CD4-positive, alpha-beta T cell treated with Interleukin-1 beta for 1 hour (primary cell): ENCODE data around the gene CTNNA2.

Experiments
- DNase-seq, 2 donors: peaks; one replicate each; pipeline ENCODE4 v3.0.0-alpha.2; 2020 to 2022

CTNNA2 gene

GRCh38 chr2:79860228-79861058 lies 347.6 kb downstream of the CTNNA2 start:
- no peak for DNase-seq

GRCh38 chr2:79861059-79861374 lies 348.2 kb downstream of the CTNNA2 start:
- DNase-seq: no peak

- DNase-seq: no peak
These were observed 349.9 kb downstream of the CTNNA2 start for GRCh38 chr2:79862756-79863155.

- no peak for DNase-seq
These were observed 359.8 kb downstream of the CTNNA2 start for GRCh38 chr2:79872656-79873055.

GRCh38 chr2:79874015-79874414 lies 361.2 kb downstream of the CTNNA2 start:
- no peak for DNase-seq

GRCh38 chr2:79876430-79876829 lies 363.6 kb downstream of the CTNNA2 start:
- DNase-seq: no peak

- no peak for DNase-seq
These were observed 369.7 kb downstream of the CTNNA2 start for GRCh38 chr2:79882548-79882947.

GRCh38 chr2:79887747-79888374 lies 375.0 kb downstream of the CTNNA2 start:
- peak in 1 of 2 donors; percentile 22 for DNase-seq

- no peak for DNase-seq
These were observed 379.3 kb downstream of the CTNNA2 start for GRCh38 chr2:79892123-79892522.

- no peak for DNase-seq
These were observed 386.3 kb downstream of the CTNNA2 start for GRCh38 chr2:79899196-79899595.

GRCh38 chr2:79901161-79901560 lies 388.3 kb downstream of the CTNNA2 start:
- DNase-seq: no peak

- no peak for DNase-seq
These were observed 390.6 kb downstream of the CTNNA2 start for GRCh38 chr2:79903222-79904000.

GRCh38 chr2:79906139-79906890 lies 393.5 kb downstream of the CTNNA2 start:
- no peak for DNase-seq

GRCh38 chr2:79909521-79909920 lies 396.7 kb downstream of the CTNNA2 start:
- DNase-seq: no peak

- DNase-seq: no peak
These were observed 397.8 kb downstream of the CTNNA2 start for GRCh38 chr2:79910643-79911042.

- no peak for DNase-seq
These were observed 402.6 kb downstream of the CTNNA2 start for GRCh38 chr2:79915455-79915854.

GRCh38 chr2:79916285-79916684 lies 403.4 kb downstream of the CTNNA2 start:
- no peak for DNase-seq

- DNase-seq: no peak
These were observed 407.7 kb downstream of the CTNNA2 start for GRCh38 chr2:79920512-79921076.

GRCh38 chr2:79929624-79930023 lies 416.8 kb downstream of the CTNNA2 start:
- DNase-seq: no peak

GRCh38 chr2:79935046-79935732 lies 422.3 kb downstream of the CTNNA2 start:
- no peak for DNase-seq

GRCh38 chr2:79935771-79936657 lies 423.2 kb downstream of the CTNNA2 start:
- no peak for DNase-seq
